Muscle of arm (tissue), 12 donors: Measurements from ENCODE around the gene CDH7. TPM values are rescaled to one million over a fixed set of nuclear protein-coding genes. Genes with fewer than 3 reads are reported as not detected.

Experiments
- DNase-seq: peaks from one replicate; pipeline ENCODE4 v3.0.0-alpha.2; 2013
- polyA plus RNA-seq, 12 donors: library from polyadenylated mRNA; unstranded; fragments of 120-200 nt; gene quantifications; one replicate each; pipeline ENCODE4 v1.2.1, GENCODE V29; 2013; ENCODE audit not compliant: insufficient read length in 12 of 12

CDH7 gene
- polyA plus RNA-seq, 12 donors, result 0.44 to 2.3 (median 0.78) TPM; not detected in 2

- no peak for DNase-seq
These were observed 168.2 kb downstream of the CDH7 start for GRCh38 chr18:65919018-65919417.

GRCh38 chr18:65919663-65920062 is 168.9 kb downstream of the CDH7 start:
- no peak for DNase-seq

GRCh38 chr18:65922103-65922502 is 171.3 kb downstream of the CDH7 start:
- no peak for DNase-seq

GRCh38 chr18:65924904-65925303 is 174.1 kb downstream of the CDH7 start:
- no peak for DNase-seq

- no peak for DNase-seq
These were observed 184.1 kb downstream of the CDH7 start for GRCh38 chr18:65934874-65935273.

GRCh38 chr18:65936678-65937077 is 185.9 kb downstream of the CDH7 start:
- no peak for DNase-seq

- no peak for DNase-seq
These were observed 186.4 kb downstream of the CDH7 start for GRCh38 chr18:65937180-65937579.

GRCh38 chr18:65938592-65939372 is 188.0 kb downstream of the CDH7 start:
- DNase-seq, result no peak
